Right forelimb (tissue), 1 donor: ENCODE results near the gene SIGLECL1.
"Not testable (repeated sequence)": the region's sequence is repeated elsewhere in the genome, so short reads cannot be mapped to it uniquely, and the experiment has no call there.

Source experiments
- DNase-seq: peaks from one replicate; pipeline ENCODE4 v3.0.0-alpha.2; 2018

Gene SIGLECL1

GRCh38 chr19:51250786-51251467 lies at the start of gene SIGLECL1:
SIGLECL1 (plus strand) TSS chr19:51251080; CDS start chr19:51264073, 12,993 bp downstream.
- no peak for DNase-seq

GRCh38 chr19:51201712-51202111 lies 49.2 kb upstream of the SIGLECL1 start:
- no peak for DNase-seq

- no peak for DNase-seq
Measured at GRCh38 chr19:51203916-51204315, 47.0 kb upstream of the SIGLECL1 start.

GRCh38 chr19:51204321-51204720 lies 46.6 kb upstream of the SIGLECL1 start:
- DNase-seq: no peak

GRCh38 chr19:51207747-51208146 lies 43.1 kb upstream of the SIGLECL1 start:
- DNase-seq: no peak

- no peak for DNase-seq
Measured at GRCh38 chr19:51210191-51210784, 40.6 kb upstream of the SIGLECL1 start.

GRCh38 chr19:51210874-51211361 lies 40.0 kb upstream of the SIGLECL1 start:
- not testable (repeated sequence) for DNase-seq

GRCh38 chr19:51211833-51212232 lies 39.0 kb upstream of the SIGLECL1 start:
- DNase-seq: no peak

GRCh38 chr19:51219307-51219706 lies 31.6 kb upstream of the SIGLECL1 start:
- no peak for DNase-seq

- no peak for DNase-seq
Measured at GRCh38 chr19:51219971-51220370, 30.9 kb upstream of the SIGLECL1 start.

GRCh38 chr19:51220996-51221395 lies 29.9 kb upstream of the SIGLECL1 start:
- DNase-seq: no peak

- no peak for DNase-seq
Measured at GRCh38 chr19:51224163-51224641, 26.7 kb upstream of the SIGLECL1 start.

GRCh38 chr19:51224898-51225393 lies 25.9 kb upstream of the SIGLECL1 start, which contains the start of gene CD33:
CD33 (plus strand) TSS chr19:51225080; CDS start chr19:51225119, 39 bp downstream.
- not testable (repeated sequence) for DNase-seq

- no peak for DNase-seq
Measured at GRCh38 chr19:51226067-51226466, 24.8 kb upstream of the SIGLECL1 start.

GRCh38 chr19:51227326-51227725 lies 23.6 kb upstream of the SIGLECL1 start:
- no peak for DNase-seq

- no peak for DNase-seq
Measured at GRCh38 chr19:51227966-51228365, 22.9 kb upstream of the SIGLECL1 start.

GRCh38 chr19:51240866-51241265 lies 10.0 kb upstream of the SIGLECL1 start:
- DNase-seq: no peak

GRCh38 chr19:51242881-51243630 lies 7.8 kb upstream of the SIGLECL1 start:
- no peak for DNase-seq

- DNase-seq: no peak
Measured at GRCh38 chr19:51246164-51246552, 4.7 kb upstream of the SIGLECL1 start.

GRCh38 chr19:51247972-51248590 lies 2.8 kb upstream of the SIGLECL1 start:
- DNase-seq: no peak

- no peak for DNase-seq
Measured at GRCh38 chr19:51251468-51251820, 564 bp downstream of the SIGLECL1 start.

GRCh38 chr19:51252306-51253079 lies 1.6 kb downstream of the SIGLECL1 start:
- no peak for DNase-seq
